ENCODE data around the gene MFRP. TPM values are rescaled to one million over a fixed set of nuclear protein-coding genes. Genes with fewer than 3 reads are reported as not detected.
A peak's percentile ranks its signal among the peaks of the same experiment; 100 is the strongest.

The MFRP gene
- total and polyA plus RNA-seq, 10 donors: 0.02 to 0.16 (median 0.03) TPM; not detected in 6

DNA sequence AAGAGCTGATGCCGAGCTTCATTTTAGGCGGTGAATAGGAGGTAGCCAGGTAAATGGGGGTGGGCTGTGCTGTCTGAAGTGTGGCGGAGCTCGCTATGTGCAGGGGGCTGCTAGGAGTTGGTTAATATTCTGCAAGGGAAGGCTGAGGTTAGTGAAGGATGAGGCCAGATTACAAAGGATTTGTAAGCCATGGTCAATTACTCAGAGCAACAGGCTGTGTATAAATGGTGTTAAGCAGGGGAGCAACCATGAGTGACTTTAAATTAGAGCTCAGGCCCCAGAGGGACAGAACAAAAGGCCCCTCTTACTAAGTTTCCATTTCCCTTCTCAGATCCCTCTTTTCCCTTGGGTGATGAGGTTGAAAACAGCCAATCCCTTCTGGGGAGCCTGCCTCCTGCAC, 22.3 kb downstream of the MFRP start:
- no peaks in the 10 kb centered on the region for H3K9me3 ChIP-seq
- H3K27me3 ChIP-seq (replicated peaks in 1 of 7): peaks cover 0 to 28% (median 3%) of the 10 kb centered on the region in 7 donors
- TF ChIP-seq POLR2AphosphoS5 (IDR thresholded peaks at IDR 0.05) (no peak), POLR2A (IDR thresholded peaks at IDR 0.05) (no peak)
- TF ChIP-seq, protein P1, sequence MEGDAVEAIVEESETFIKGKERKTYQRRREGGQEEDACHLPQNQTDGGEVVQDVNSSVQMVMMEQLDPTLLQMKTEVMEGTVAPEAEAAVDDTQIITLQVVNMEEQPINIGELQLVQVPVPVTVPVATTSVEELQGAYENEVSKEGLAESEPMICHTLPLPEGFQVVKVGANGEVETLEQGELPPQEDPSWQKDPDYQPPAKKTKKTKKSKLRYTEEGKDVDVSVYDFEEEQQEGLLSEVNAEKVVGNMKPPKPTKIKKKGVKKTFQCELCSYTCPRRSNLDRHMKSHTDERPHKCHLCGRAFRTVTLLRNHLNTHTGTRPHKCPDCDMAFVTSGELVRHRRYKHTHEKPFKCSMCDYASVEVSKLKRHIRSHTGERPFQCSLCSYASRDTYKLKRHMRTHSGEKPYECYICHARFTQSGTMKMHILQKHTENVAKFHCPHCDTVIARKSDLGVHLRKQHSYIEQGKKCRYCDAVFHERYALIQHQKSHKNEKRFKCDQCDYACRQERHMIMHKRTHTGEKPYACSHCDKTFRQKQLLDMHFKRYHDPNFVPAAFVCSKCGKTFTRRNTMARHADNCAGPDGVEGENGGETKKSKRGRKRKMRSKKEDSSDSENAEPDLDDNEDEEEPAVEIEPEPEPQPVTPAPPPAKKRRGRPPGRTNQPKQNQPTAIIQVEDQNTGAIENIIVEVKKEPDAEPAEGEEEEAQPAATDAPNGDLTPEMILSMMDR (IDR thresholded peaks at IDR 0.05 in 8 of 11, conservative IDR thresholded peaks at IDR 0.05 in 3 of 11): no peak
- H3K4me1 ChIP-seq: peaks cover 6 to 47% (median 38%) of the 10 kb centered on the region in 6 donors
- intact Hi-C loops (cut with DNase I; ENCODE audit: low total_unique reads): no loop called here
- no peak for DNase-seq
- no peak overlapping the region for H3K4me3 ChIP-seq
- no peak overlapping the region for H3K27ac ChIP-seq
- 49 to 74% (median 67%) methylated on average over 4 of the region's 4 CpGs for WGBS, 5 donors
- no peaks in the 10 kb centered on the region for H3K36me3 ChIP-seq

DNA sequence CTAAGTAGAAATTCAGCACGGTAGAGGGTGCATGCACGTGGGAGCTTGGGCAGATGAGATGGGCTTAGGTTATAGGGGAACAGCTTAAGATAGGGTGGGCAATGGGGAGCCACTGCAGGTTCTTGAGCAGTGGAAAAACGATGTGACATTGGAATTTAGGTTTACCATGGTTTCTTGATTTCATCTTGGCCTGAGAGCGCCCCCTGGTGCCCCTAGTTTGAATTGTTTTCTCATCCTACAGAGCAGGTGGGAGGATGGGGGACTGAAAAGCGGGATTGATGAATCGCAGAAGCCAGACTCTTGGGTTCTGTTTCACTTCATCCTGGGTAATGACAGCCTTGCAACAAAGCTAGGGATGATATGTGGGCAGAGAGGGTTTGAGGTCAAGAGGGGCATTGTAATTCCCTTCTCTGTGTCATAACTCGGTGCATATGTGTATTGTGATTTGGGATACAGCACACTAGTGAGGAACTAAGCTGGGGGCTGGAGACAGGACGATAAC, 22.9 kb downstream of the MFRP start:
- Histone ChIP-seq H3K4me1 (peaks cover 8 to 53% (median 44%) of the 10 kb centered on the region in 6 donors), H3K27ac (no peak overlapping the region), H3K36me3 (no peaks in the 10 kb centered on the region), H3K4me3 (no peak overlapping the region), H3K27me3 (replicated peaks in 1 of 7) (peaks cover 0 to 34% (median 3%) of the 10 kb centered on the region in 7 donors), H3K9me3 (no peaks in the 10 kb centered on the region)
- TF ChIP-seq, protein P1 (IDR thresholded peaks at IDR 0.05 in 8 of 11, conservative IDR thresholded peaks at IDR 0.05 in 3 of 11): peak; percentile 67 to 88 (median 80)
- TF ChIP-seq POLR2AphosphoS5 (IDR thresholded peaks at IDR 0.05): no peak
- 20 to 30% (median 23%) methylated on average over 8 of the region's 8 CpGs for WGBS, 5 donors
- DNase-seq: no peak
- intact Hi-C loops (cut with DNase I; ENCODE audit: low total_unique reads): no loop called here

DNA sequence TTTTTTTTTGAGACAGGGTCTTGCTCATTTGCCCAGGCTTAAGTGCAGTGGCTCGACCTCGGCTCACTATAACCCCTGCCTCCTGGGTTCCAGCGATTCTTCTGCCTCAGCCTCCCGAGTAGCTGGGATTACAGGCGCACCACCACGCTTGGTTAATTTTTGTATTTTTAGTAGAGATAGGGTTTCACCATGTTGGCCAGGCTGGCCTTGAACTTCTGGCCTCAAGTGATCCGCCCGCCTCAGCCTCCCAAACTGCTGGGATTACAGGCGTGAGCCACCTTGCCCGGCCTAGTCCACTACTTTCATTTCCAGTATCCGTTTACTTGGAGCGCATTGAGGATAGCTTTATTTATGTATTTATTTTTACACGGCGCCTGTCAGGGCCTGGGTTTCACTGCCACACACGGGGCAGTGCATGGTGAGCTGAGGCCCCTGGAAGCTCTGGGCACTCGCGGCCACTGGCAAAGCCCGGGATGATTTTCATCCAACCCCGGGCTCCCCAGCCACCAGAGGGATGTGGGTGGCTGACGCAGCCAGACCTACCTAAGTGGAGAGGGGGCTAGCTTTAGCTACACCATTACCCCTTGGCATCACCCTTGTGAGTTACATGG, 23.5 kb downstream of the MFRP start:
- no peak overlapping the region for H3K4me3 ChIP-seq
- peaks cover 12 to 58% (median 49%) of the 10 kb centered on the region in 6 donors for H3K4me1 ChIP-seq
- no peaks in the 10 kb centered on the region for H3K36me3 ChIP-seq
- H3K27ac ChIP-seq: no peak overlapping the region
- intact Hi-C loops (cut with DNase I; ENCODE audit: low total_unique reads): no loop called here
- no peak for DNase-seq
- 82 to 90% (median 86%) methylated on average over 18 to 20 of the region's 20 CpGs for WGBS, 5 donors
- peaks cover 0 to 40% (median 3%) of the 10 kb centered on the region in 7 donors for H3K27me3 ChIP-seq (replicated peaks in 1 of 7)
- H3K9me3 ChIP-seq: no peaks in the 10 kb centered on the region
- TF ChIP-seq POLR2AphosphoS5 (IDR thresholded peaks at IDR 0.05): no peak
- TF ChIP-seq, protein P1 (IDR thresholded peaks at IDR 0.05 in 8 of 11, conservative IDR thresholded peaks at IDR 0.05 in 3 of 11): no peak
- no peak for TF ChIP-seq POLR2A (IDR thresholded peaks at IDR 0.05)

DNA sequence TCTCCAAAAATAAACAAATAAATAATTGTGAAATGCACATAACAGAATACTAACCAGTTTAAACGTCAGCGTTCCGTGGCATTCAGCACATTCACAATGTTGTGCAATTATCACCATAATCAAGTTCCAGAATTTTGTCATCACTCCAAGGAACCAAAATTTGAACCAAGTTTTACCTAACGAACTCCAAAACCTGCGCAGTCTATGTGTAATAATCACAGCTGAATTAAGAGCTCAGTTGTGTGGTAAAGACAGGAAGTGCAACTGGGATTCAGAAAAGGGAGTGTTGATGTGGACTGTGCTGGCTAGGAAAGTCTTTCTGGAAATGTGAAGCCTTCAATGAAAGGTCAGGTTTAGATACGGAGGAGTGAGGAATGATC, 24.2 kb downstream of the MFRP start:
- H3K9me3 ChIP-seq: no peaks in the 10 kb centered on the region
- intact Hi-C loops (cut with DNase I; ENCODE audit: low total_unique reads): no loop called here
- whole genome bisulfite sequencing, 5 donors: 56 to 74% (median 61%) methylated on average over 6 of the region's 6 CpGs
- no peaks in the 10 kb centered on the region for H3K36me3 ChIP-seq
- peak overlapping the region in 1 of 8 donors; percentile 83 for H3K27ac ChIP-seq
- TF ChIP-seq, protein P1 (IDR thresholded peaks at IDR 0.05 in 8 of 11, conservative IDR thresholded peaks at IDR 0.05 in 3 of 11): peak in 1 of 11 experiments; percentile 12
- TF ChIP-seq POLR2AphosphoS5 (IDR thresholded peaks at IDR 0.05): no peak
- peaks cover 0 to 47% (median 7%) of the 10 kb centered on the region in 7 donors for H3K27me3 ChIP-seq (replicated peaks in 1 of 7)
- peaks cover 12 to 65% (median 56%) of the 10 kb centered on the region in 6 donors for H3K4me1 ChIP-seq
- DNase-seq: no peak
- H3K4me3 ChIP-seq: peak overlapping the region in 1 of 8 donors; percentile 77
